HL-60 (cell line): Measurements from ENCODE around the gene GSTA2.
"Not testable (repeated sequence)": the region's sequence is repeated elsewhere in the genome, so short reads cannot be mapped to it uniquely, and the experiment has no call there.

Experiments
- DNase-seq, 2 experiments: peaks; one replicate each; pipeline ENCODE4 v3.0.0-alpha.2; 2010 to 2020; ENCODE audit warnings: low read depth in 1 of 2, low spot score in 1 of 2
- H3K27ac ChIP-seq: fragments of 250-450 bp; sonication (Bioruptor Pico); replicated peaks from 2 replicates; pipeline ENCODE4 v1.5.1; 2020; ENCODE audit warnings: mild to moderate bottlenecking, moderate library complexity
- H3K27me3 ChIP-seq: fragments of 250-450 bp; sonication (Bioruptor Pico); 2 replicates; pipeline ENCODE4 v1.5.1; 2021; ENCODE audit warnings: mild to moderate bottlenecking, moderate library complexity; ENCODE audit not compliant: insufficient read depth, poor library complexity, severe bottlenecking
- H3K4me3 ChIP-seq: replicated peaks from 2 replicates; pipeline ENCODE4 v1.5.1; 2011; ENCODE audit warnings: mild to moderate bottlenecking, control low read depth, low read length; ENCODE audit not compliant: insufficient read depth
- CTCF ChIP-seq: IDR thresholded peaks from one replicate; pipeline ENCODE4 v1.5.1; 2011; ENCODE audit warnings: low read length, control low read depth, inconsistent platforms; ENCODE audit not compliant: insufficient read depth
- GABPA ChIP-seq: IDR thresholded peaks from 2 replicates; pipeline ENCODE4 v1.6.1; 2012; ENCODE audit warnings: low read depth
- POLR2AphosphoS5 ChIP-seq: IDR thresholded peaks from 2 replicates; pipeline ENCODE4 v1.6.1; 2012; ENCODE audit warnings: low read depth
- REST ChIP-seq: IDR thresholded peaks from 2 replicates; pipeline ENCODE4 v1.6.1; 2012; ENCODE audit warnings: low read depth; ENCODE audit not compliant: insufficient replicate concordance
- SPI1 ChIP-seq: IDR thresholded peaks from 2 replicates; pipeline ENCODE4 v1.6.1; 2012; ENCODE audit warnings: low read depth, mild to moderate bottlenecking, borderline replicate concordance

Gene GSTA2

GRCh38 chr6:52801188-52801841 lies 38.0 kb upstream of the GSTA2 start:
- TF ChIP-seq REST = no peak
- TF ChIP-seq CTCF = no peak
- no peak for TF ChIP-seq POLR2AphosphoS5
- TF ChIP-seq SPI1 = no peak
- no peak for TF ChIP-seq GABPA
- DNase-seq = no peak

GRCh38 chr6:52799272-52799671 lies 36.0 kb upstream of the GSTA2 start:
- H3K27me3 ChIP-seq, DNase-seq, H3K27ac ChIP-seq, H3K4me3 ChIP-seq: not testable (repeated sequence)

More at GRCh38 chr6:52801188-52801841, 38.0 kb upstream of the GSTA2 start:
- Histone ChIP-seq H3K4me3 (no peak overlapping the region), H3K27ac (no peak overlapping the region), H3K27me3 (no peaks in the 10 kb centered on the region)

- H3K27me3 ChIP-seq, H3K27ac ChIP-seq, H3K4me3 ChIP-seq, DNase-seq: not testable (repeated sequence)
Measured at GRCh38 chr6:52794366-52794765, 31.1 kb upstream of the GSTA2 start.

- H3K27me3 ChIP-seq = no peaks in the 10 kb centered on the region
- no peak for DNase-seq
Measured at GRCh38 chr6:52790861-52791260, 27.6 kb upstream of the GSTA2 start.

GRCh38 chr6:52789658-52790057 lies 26.4 kb upstream of the GSTA2 start:
- DNase-seq, H3K27me3 ChIP-seq, H3K27ac ChIP-seq, H3K4me3 ChIP-seq: not testable (repeated sequence)

More at GRCh38 chr6:52790861-52791260, 27.6 kb upstream of the GSTA2 start:
- Histone ChIP-seq H3K27ac (no peak overlapping the region), H3K4me3 (no peak overlapping the region)
- no peak for TF ChIP-seq SPI1
- no peak for TF ChIP-seq POLR2AphosphoS5
- TF ChIP-seq CTCF = no peak
- TF ChIP-seq GABPA = no peak
- TF ChIP-seq REST = no peak
